ENCODE results near the gene JRKL.

The JRKL gene
- total RNA-seq: 8.6 to 11.0 (median 9.5) reads per million in 3 donors

DNA sequence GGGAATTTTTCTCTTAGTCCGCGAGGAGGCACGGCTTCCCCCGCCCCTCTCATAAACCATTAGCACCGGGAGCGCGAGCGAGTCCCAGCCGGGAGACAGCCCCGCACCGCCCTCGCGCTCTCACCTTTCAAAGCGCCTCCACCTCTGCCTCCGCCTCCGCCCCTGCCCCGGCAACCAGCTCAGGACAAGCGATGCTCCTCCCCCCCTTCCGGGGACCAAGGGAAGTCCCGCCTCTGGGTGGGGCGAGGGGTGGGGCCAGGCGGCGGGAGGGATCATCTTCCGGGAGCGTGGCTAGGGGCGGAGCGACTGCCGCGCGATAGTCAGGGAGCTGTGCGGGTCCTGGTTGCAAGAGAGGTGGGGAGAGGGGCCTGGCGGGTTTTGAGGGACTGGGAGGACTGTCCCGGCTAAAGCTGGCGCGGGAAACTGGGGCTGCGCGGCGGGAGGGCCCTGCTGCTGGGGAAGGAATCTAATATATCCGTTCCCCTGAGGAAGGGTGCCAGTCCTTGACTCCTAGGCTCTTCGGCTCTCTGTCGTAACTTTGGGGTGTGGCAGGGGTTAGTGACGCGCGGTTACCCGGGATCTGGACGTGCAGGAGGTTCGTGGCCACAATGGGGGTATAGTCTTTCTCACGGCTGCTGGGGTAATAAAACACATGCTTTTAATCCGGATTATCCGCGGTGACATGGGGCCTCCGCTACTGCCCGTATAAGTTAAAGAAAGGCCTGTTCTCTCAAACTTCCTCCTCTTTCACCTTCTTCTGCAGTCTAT lies at the start of gene JRKL, which contains the start of gene CCDC82:
Gene JRKL (plus strand): TSS at position 294 of the 768 bp plus-strand sequence. CDS start 637 bp downstream, outside the sequence.
Gene CCDC82 (minus strand): TSS at position 193 of the 768 bp plus-strand sequence. CDS start 5,165 bp downstream, outside the sequence.
- H3K36me3 ChIP-seq (ENCODE audit: control insufficient read depth, insufficient read depth, low read length): no peaks in the 10 kb centered on the region
- H3K9me3 ChIP-seq (ENCODE audit: control insufficient read depth, low read length): no peaks in the 10 kb centered on the region
- H3K4me1 ChIP-seq (ENCODE audit: control insufficient read depth, insufficient read depth, low read length, poor library complexity, severe bottlenecking): peaks cover 11% of the 10 kb centered on the region
- H3K27ac ChIP-seq (ENCODE audit: insufficient read depth, low read length, poor library complexity, severe bottlenecking): peak within 1 kb of the TSS; percentile 83
- H3K4me3 ChIP-seq (ENCODE audit: insufficient read depth, low read depth, low read length, poor library complexity, severe bottlenecking): peak within 1 kb of the TSS; percentile 88
- H3K27me3 ChIP-seq (replicated peaks; ENCODE audit: control insufficient read depth, insufficient read depth, low read length, poor library complexity, severe bottlenecking): no peaks in the 10 kb centered on the region
- peak; percentile 94 to 96 (median 95) for DNase-seq

DNA sequence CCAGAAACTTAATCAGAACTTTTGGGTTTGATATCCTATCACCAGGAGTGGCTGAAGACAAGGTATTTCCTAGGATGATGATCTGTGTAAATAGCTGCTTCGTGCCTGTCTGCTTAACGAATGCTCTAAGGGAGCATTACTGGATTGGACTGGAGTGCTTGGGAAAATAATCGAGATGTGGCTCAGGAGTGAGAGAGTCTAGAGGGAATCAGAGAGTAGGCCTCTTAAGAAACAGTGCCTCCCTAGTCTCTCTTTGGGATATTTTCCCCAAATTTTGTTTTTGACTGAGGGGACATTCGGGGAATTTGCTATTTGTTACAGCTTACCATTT lies 49.3 kb upstream of the JRKL start:
- H3K36me3 ChIP-seq (ENCODE audit: control insufficient read depth, insufficient read depth, low read length): no peaks in the 10 kb centered on the region
- no peaks in the 10 kb centered on the region for H3K9me3 ChIP-seq (ENCODE audit: control insufficient read depth, low read length)
- H3K4me3 ChIP-seq (ENCODE audit: insufficient read depth, low read depth, low read length, poor library complexity, severe bottlenecking): peak overlapping the region; percentile 74
- DNase-seq: no peak
- no peaks in the 10 kb centered on the region for H3K27me3 ChIP-seq (replicated peaks; ENCODE audit: control insufficient read depth, insufficient read depth, low read length, poor library complexity, severe bottlenecking)
- peaks cover 32% of the 10 kb centered on the region for H3K4me1 ChIP-seq (ENCODE audit: control insufficient read depth, insufficient read depth, low read length, poor library complexity, severe bottlenecking)
- peak overlapping the region; percentile 83 for H3K27ac ChIP-seq (ENCODE audit: insufficient read depth, low read length, poor library complexity, severe bottlenecking)

DNA sequence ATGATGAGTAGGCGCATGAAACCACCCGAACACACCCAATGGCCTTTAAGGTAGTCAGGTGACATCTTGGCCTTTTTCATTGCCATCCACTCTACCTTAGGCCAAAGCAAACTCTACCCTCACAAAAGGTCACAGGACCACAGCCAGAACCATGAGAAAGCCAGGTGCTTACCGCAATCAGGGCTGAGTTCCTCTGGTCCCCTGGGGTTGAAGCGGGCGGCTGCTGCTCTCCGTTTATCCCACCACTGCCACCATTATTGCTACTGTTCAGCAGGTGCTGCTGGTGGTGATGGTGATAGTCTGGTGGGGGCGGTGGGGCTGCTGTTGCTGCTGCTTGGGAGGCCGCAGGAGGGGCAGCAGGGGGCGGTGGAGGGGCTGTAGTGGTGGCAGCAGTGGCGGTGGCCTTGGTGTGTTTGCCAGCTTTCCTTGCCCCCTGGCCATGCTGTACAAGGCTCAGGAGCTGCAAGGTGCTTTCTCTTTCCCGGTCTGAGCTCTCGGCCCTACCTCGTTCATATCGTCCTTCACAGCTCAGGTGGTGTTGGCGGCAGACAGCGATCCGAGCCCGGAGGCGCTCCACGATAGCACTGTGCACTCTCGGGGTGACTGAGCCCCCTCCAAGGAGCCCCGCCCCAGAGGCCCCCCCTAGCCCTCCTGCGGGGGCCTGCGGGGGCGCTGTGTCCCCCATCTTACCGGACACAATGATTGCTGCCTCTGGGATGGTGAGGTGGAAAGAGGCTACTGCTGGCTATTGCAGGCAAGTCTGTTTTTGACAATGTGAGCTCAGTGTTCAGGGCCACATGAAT lies 48.4 kb upstream of the JRKL start:
- H3K4me3 ChIP-seq (ENCODE audit: insufficient read depth, low read depth, low read length, poor library complexity, severe bottlenecking): peak overlapping the region; percentile 74
- no peaks in the 10 kb centered on the region for H3K36me3 ChIP-seq (ENCODE audit: control insufficient read depth, insufficient read depth, low read length)
- no peaks in the 10 kb centered on the region for H3K27me3 ChIP-seq (replicated peaks; ENCODE audit: control insufficient read depth, insufficient read depth, low read length, poor library complexity, severe bottlenecking)
- H3K4me1 ChIP-seq (ENCODE audit: control insufficient read depth, insufficient read depth, low read length, poor library complexity, severe bottlenecking): peaks cover 32% of the 10 kb centered on the region
- DNase-seq: peak; percentile 52 to 64 (median 60)
- H3K27ac ChIP-seq (ENCODE audit: insufficient read depth, low read length, poor library complexity, severe bottlenecking): peak overlapping the region; percentile 83
- no peaks in the 10 kb centered on the region for H3K9me3 ChIP-seq (ENCODE audit: control insufficient read depth, low read length)

DNA sequence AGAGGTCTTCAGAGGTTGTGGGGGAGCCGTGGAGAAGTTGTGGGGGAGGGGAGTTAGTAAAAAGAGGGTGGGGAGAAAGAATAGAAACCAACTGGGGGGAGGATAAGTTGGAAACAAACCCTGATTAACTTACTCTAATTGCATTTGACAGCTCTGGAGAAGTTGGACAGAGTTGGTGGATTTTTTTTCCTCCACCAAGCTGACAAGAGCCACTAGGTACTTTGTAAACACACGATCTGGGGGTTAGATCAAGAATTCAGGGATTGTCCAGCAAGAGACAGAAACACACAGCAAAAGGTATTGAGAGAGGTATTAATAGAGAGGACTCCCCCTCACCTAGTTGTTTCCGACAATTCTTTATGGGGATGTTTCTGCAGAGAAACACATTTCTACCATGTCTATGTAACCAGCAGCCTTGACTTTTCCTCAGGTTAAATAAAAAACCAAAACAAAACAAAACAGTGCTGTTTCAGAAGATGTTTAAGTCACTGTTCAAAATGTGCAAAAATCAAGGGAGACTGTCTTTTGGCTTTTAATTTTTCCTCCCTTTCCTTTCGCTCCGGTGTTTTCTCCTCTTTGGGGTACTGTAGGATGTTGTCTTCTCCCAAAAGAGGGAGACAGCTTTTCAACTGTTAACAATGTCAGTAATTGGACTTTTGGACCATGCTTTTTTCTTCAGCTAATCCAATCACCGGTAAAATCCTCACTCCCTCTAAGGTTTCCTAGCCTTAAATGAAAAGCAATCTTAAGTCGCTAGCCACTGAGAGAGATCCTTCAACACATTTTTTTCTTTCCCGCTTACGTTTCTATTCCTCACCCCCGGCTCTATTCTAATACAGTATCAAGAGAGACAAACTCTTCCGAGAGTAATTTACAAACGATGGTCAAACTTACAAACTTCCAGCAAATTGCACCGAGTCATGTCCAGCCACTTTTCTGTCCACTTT lies 47.5 kb upstream of the JRKL start:
- no peak for DNase-seq

DNA sequence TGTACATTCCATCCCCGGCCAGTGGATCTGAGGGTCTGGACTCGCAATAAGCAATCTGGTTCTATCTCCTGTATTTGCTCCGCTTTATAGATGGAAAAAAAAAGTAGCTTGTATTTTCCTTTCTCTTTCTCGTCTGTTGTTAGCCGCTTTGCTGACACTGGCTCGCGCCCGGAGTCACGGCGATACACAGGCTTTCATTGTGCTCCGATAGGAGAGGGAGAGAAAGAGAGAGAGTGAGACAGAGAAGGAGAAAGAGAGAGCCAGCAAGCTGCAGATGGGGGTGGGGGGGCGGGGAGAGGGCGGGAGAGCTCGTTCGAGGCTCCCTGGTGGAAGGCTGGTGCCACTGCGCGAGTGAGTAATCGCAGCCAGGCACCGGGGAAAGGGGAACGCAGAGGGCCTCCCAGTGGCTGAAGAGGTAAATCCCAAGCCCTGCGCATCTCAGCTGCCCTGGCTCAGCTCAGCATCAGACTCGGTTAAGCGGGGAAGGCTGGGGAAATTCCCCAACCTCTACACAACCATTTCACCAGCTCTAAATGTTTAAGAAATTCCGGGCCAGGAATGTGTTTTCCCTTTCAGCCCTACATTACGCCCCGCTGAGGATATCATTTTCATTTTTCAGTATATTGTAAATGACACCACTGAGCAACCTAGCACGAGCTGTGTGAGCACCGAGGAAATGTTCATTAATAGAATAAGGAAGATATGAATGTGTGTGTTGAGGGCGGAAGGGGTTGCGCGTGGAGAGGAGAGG lies 46.7 kb upstream of the JRKL start, which contains the start of gene MAML2:
Gene MAML2 (minus strand): TSS at position 235 of the 751 bp plus-strand sequence. CDS start 1,300 bp downstream, outside the sequence.
- no peaks in the 10 kb centered on the region for H3K36me3 ChIP-seq (ENCODE audit: control insufficient read depth, insufficient read depth, low read length)
- peak within 1 kb of the TSS; percentile 74 for H3K4me3 ChIP-seq (ENCODE audit: insufficient read depth, low read depth, low read length, poor library complexity, severe bottlenecking)
- H3K9me3 ChIP-seq (ENCODE audit: control insufficient read depth, low read length): no peaks in the 10 kb centered on the region
- peak; percentile 83 to 88 (median 87) for DNase-seq
- no peaks in the 10 kb centered on the region for H3K27me3 ChIP-seq (replicated peaks; ENCODE audit: control insufficient read depth, insufficient read depth, low read length, poor library complexity, severe bottlenecking)
- H3K4me1 ChIP-seq (ENCODE audit: control insufficient read depth, insufficient read depth, low read length, poor library complexity, severe bottlenecking): peaks cover 22% of the 10 kb centered on the region
- H3K27ac ChIP-seq (ENCODE audit: insufficient read depth, low read length, poor library complexity, severe bottlenecking): peak within 1 kb of the TSS; percentile 83

More for the DNA sequence above, 47.5 kb upstream of the JRKL start:
- H3K27me3 ChIP-seq (replicated peaks; ENCODE audit: control insufficient read depth, insufficient read depth, low read length, poor library complexity, severe bottlenecking): no peaks in the 10 kb centered on the region
- peaks cover 31% of the 10 kb centered on the region for H3K4me1 ChIP-seq (ENCODE audit: control insufficient read depth, insufficient read depth, low read length, poor library complexity, severe bottlenecking)
- no peaks in the 10 kb centered on the region for H3K36me3 ChIP-seq (ENCODE audit: control insufficient read depth, insufficient read depth, low read length)
- H3K9me3 ChIP-seq (ENCODE audit: control insufficient read depth, low read length): no peaks in the 10 kb centered on the region
- peak overlapping the region; percentile 74 for H3K4me3 ChIP-seq (ENCODE audit: insufficient read depth, low read depth, low read length, poor library complexity, severe bottlenecking)
- peak overlapping the region; percentile 83 for H3K27ac ChIP-seq (ENCODE audit: insufficient read depth, low read length, poor library complexity, severe bottlenecking)

DNA sequence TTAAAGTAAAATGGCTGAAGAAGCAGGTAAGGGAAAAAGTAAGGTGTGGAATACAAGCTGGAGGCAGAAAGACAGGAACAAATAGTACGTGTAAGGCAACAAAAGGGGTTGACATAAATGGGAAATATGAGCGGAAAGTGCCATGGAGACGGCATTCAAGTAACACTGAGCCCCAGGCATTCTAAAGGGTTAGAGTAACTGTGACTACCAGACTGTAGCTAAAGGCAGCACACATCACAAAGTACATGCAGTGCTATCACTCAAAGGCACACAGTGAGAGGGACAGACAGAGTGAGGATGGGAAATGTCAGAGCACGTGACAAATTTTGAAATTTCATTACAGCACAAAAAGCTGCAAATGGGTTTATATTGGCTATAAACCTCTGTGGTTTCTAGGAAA lies 33.0 kb upstream of the JRKL start:
- peaks cover 25% of the 10 kb centered on the region for H3K36me3 ChIP-seq (ENCODE audit: control insufficient read depth, insufficient read depth, low read length)
- no peaks in the 10 kb centered on the region for H3K9me3 ChIP-seq (ENCODE audit: control insufficient read depth, low read length)
- no peak overlapping the region for H3K4me3 ChIP-seq (ENCODE audit: insufficient read depth, low read depth, low read length, poor library complexity, severe bottlenecking)
- H3K27ac ChIP-seq (ENCODE audit: insufficient read depth, low read length, poor library complexity, severe bottlenecking): no peak overlapping the region
- DNase-seq: no peak
- H3K4me1 ChIP-seq (ENCODE audit: control insufficient read depth, insufficient read depth, low read length, poor library complexity, severe bottlenecking): no peaks in the 10 kb centered on the region
- H3K27me3 ChIP-seq (replicated peaks; ENCODE audit: control insufficient read depth, insufficient read depth, low read length, poor library complexity, severe bottlenecking): no peaks in the 10 kb centered on the region

DNA sequence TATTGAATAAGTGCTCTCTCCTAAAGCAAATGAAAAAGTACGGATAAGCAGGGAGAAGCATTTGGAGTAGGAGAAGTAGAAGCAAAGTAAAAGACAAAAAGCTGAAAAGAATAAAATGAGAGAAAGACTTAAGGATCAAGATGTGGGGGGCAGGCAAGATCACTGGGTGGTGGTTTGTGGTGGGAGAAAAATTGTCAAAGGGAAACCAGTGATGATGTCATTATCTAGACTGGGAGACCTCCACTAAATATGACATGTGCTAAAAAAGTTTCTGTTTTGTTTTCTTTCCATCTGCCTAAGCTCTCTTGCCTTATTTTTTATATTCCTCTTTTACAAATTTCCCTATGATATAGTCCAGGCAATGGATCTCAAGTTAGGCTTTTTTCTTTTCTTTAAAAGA lies 32.0 kb upstream of the JRKL start:
- no peaks in the 10 kb centered on the region for H3K27me3 ChIP-seq (replicated peaks; ENCODE audit: control insufficient read depth, insufficient read depth, low read length, poor library complexity, severe bottlenecking)
- H3K27ac ChIP-seq (ENCODE audit: insufficient read depth, low read length, poor library complexity, severe bottlenecking): no peak overlapping the region
- no peaks in the 10 kb centered on the region for H3K9me3 ChIP-seq (ENCODE audit: control insufficient read depth, low read length)
- H3K4me3 ChIP-seq (ENCODE audit: insufficient read depth, low read depth, low read length, poor library complexity, severe bottlenecking): no peak overlapping the region
- peaks cover 25% of the 10 kb centered on the region for H3K36me3 ChIP-seq (ENCODE audit: control insufficient read depth, insufficient read depth, low read length)
- no peaks in the 10 kb centered on the region for H3K4me1 ChIP-seq (ENCODE audit: control insufficient read depth, insufficient read depth, low read length, poor library complexity, severe bottlenecking)
- DNase-seq: no peak

DNA sequence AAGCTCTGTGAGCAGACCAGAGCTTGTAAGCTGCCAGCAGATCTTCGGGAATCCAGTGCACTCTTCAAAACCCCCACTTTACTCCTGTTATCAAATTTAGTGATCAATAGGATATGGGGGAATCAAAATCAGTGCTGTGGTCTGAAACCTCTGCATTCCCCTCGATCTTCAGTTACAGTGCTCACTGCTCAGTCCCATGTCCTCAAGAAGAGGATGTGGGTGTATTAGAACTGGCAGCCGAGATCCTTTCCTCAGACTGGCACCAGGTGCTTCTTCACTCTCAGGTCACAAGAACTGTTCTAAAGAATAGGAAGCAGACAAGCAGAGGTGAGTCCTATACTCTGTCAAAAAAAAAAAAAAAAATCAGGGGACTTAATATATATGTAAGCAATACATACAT lies 31.5 kb upstream of the JRKL start:
- Histone ChIP-seq H3K27ac (ENCODE audit: insufficient read depth, low read length, poor library complexity, severe bottlenecking) (no peak overlapping the region), H3K27me3 (replicated peaks; ENCODE audit: control insufficient read depth, insufficient read depth, low read length, poor library complexity, severe bottlenecking) (no peaks in the 10 kb centered on the region), H3K4me1 (ENCODE audit: control insufficient read depth, insufficient read depth, low read length, poor library complexity, severe bottlenecking) (no peaks in the 10 kb centered on the region), H3K9me3 (ENCODE audit: control insufficient read depth, low read length) (no peaks in the 10 kb centered on the region), H3K4me3 (ENCODE audit: insufficient read depth, low read depth, low read length, poor library complexity, severe bottlenecking) (no peak overlapping the region), H3K36me3 (ENCODE audit: control insufficient read depth, insufficient read depth, low read length) (peaks cover 24% of the 10 kb centered on the region)
- no peak for DNase-seq

DNA sequence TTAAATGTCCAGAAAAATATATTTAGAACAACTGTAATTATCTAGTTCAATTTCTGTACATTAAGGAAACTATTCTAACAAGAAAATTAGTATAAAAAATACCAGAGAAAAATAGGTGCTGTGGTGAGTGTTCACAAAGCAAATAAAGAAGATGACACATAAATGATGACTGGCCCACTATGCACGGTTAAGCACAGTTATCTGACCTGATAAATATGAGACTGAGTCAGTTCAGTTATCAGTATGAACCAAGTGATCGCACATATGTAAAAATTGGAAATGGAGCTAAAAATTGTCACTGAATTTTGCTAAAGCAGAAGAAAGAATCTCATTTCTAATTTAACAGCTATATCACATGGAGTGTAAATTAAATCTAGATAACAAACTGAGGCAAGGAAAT lies 28.0 kb upstream of the JRKL start:
- H3K27me3 ChIP-seq (replicated peaks; ENCODE audit: control insufficient read depth, insufficient read depth, low read length, poor library complexity, severe bottlenecking): no peaks in the 10 kb centered on the region
- no peak overlapping the region for H3K27ac ChIP-seq (ENCODE audit: insufficient read depth, low read length, poor library complexity, severe bottlenecking)
- no peaks in the 10 kb centered on the region for H3K9me3 ChIP-seq (ENCODE audit: control insufficient read depth, low read length)
- H3K4me3 ChIP-seq (ENCODE audit: insufficient read depth, low read depth, low read length, poor library complexity, severe bottlenecking): no peak overlapping the region
- no peaks in the 10 kb centered on the region for H3K4me1 ChIP-seq (ENCODE audit: control insufficient read depth, insufficient read depth, low read length, poor library complexity, severe bottlenecking)
- no peak for DNase-seq
- peaks cover 23% of the 10 kb centered on the region for H3K36me3 ChIP-seq (ENCODE audit: control insufficient read depth, insufficient read depth, low read length)

Data from effector memory CD4-positive, alpha-beta T cell (primary cell).